ENCODE data around the gene ANKS3. TPM values are rescaled to one million over a fixed set of nuclear protein-coding genes. Genes with fewer than 3 reads are reported as not detected.

The ANKS3 gene
- polyA plus RNA-seq, 2 of the 4 experiments (the other 2 are of a cell fraction), result 22.7 to 27.1 TPM

- 87% methylated on average over 19 of the region's 25 CpGs for WGBS (ENCODE audit: missing lambda C conversion rate)
- ATAC-seq (no peak), FAIRE-seq (no peak), DNase-seq (ENCODE audit: low read depth in 1 of 2, low spot score in 1 of 2) (no peak)
- ChIA-PET CTCF (interaction anchor here (0.9 kb wide), 1 partner anchor 79 kb away, joined by 3 read pairs; no protein-coding TSS in a partner anchor), POLR2A (no interaction called here)
- Histone ChIP-seq H3K4me2 (no peak overlapping the region), H3K9me3 (no peaks in the 10 kb centered on the region), H3K4me1 (peaks cover 19% of the 10 kb centered on the region), H3K4me3 (no peak overlapping the region), H3K27ac (peak overlapping the region in 1 of 2 experiments; percentile 65; a peak in 2 of 6 replicates)
- no peak for TF ChIP-seq CBX8 (IDR thresholded peaks at IDR 0.05)
- no peak for TF ChIP-seq CEBPB (IDR thresholded peaks at IDR 0.05)
- TF ChIP-seq HOXB5 (CRISPR knock-in tag; IDR thresholded peaks at IDR 0.05), result no peak
These were observed 70.2 kb downstream of the ANKS3 start for GRCh38 chr16:4663777-4664465.

- Histone ChIP-seq H3K4me1 (peaks cover 19% of the 10 kb centered on the region), H3K27ac (peak overlapping the region in 1 of 2 experiments; percentile 65; a peak in 2 of 6 replicates), H3K4me3 (no peak overlapping the region), H3K9me3 (no peaks in the 10 kb centered on the region), H3K4me2 (no peak overlapping the region)
- no peak for FAIRE-seq
- ATAC-seq, result peak in 1 of 2 experiments; percentile 34; a peak in 3 of 6 replicates
- WGBS (ENCODE audit: missing lambda C conversion rate), result 77% methylated on average over 5 of the region's 5 CpGs
- ChIA-PET POLR2A (no interaction called here), CTCF (no interaction called here)
- no peak for TF ChIP-seq KDM1A (IDR thresholded peaks at IDR 0.05; ENCODE audit: low read depth)
- no peak for TF ChIP-seq CBX2 (IDR thresholded peaks at IDR 0.05; ENCODE audit: borderline replicate concordance, low read depth)
- no peak for TF ChIP-seq HEYL (CRISPR knock-in tag; IDR thresholded peaks at IDR 0.05)
- no peak for TF ChIP-seq RARB (CRISPR knock-in tag; IDR thresholded peaks at IDR 0.05)
- no peak for TF ChIP-seq TP53 (CRISPR knock-in tag; IDR thresholded peaks at IDR 0.05)
- no peak for TF ChIP-seq EHMT2 (IDR thresholded peaks at IDR 0.05; ENCODE audit: low read depth)
- no peak for TF ChIP-seq FOXS1 (CRISPR knock-in tag; IDR thresholded peaks at IDR 0.05)
- TF ChIP-seq USF2 (IDR thresholded peaks at IDR 0.05), result no peak
- no peak for TF ChIP-seq HDAC2 (IDR thresholded peaks at IDR 0.05)
- TF ChIP-seq ELK1 (IDR thresholded peaks at IDR 0.05; ENCODE audit: low read depth, low read length), result no peak
- no peak for TF ChIP-seq KDM5A (IDR thresholded peaks at IDR 0.05)
- TF ChIP-seq FOSL2 (IDR thresholded peaks at IDR 0.05), result no peak
- no peak for TF ChIP-seq FOSL2 (CRISPR knock-in tag; IDR thresholded peaks at IDR 0.05)
- no peak for TF ChIP-seq ZC3H11A (IDR thresholded peaks at IDR 0.05)
- no peak for TF ChIP-seq PHF8 (IDR thresholded peaks at IDR 0.05; ENCODE audit: borderline replicate concordance, low read depth)
- TF ChIP-seq NPAS2 (CRISPR knock-in tag; IDR thresholded peaks at IDR 0.05; ENCODE audit: borderline replicate concordance), result no peak
- DNase-seq (ENCODE audit: low read depth in 1 of 2, low spot score in 1 of 2), result no peak
These were observed 70.7 kb downstream of the ANKS3 start for GRCh38 chr16:4663465-4663776.

- H3K9me3 ChIP-seq, result no peaks in the 10 kb centered on the region
- H3K27ac ChIP-seq, result no peak overlapping the region
- TF ChIP-seq CBX2 (IDR thresholded peaks at IDR 0.05; ENCODE audit: borderline replicate concordance, low read depth), result no peak
- TF ChIP-seq PHF8 (IDR thresholded peaks at IDR 0.05; ENCODE audit: borderline replicate concordance, low read depth), result no peak
- no peak for TF ChIP-seq HDAC2 (IDR thresholded peaks at IDR 0.05)
- no peak for TF ChIP-seq E2F6 (IDR thresholded peaks at IDR 0.05; ENCODE audit: borderline replicate concordance, low read depth)
- no peak for TF ChIP-seq ZFP36 (IDR thresholded peaks at IDR 0.05; ENCODE audit: borderline replicate concordance, partially characterized antibody)
- TF ChIP-seq JUN (IDR thresholded peaks at IDR 0.05), result no peak
- no peak for TF ChIP-seq HES2 (IDR thresholded peaks at IDR 0.05)
- TF ChIP-seq ZC3H11A (IDR thresholded peaks at IDR 0.05), result no peak
- no peak for TF ChIP-seq HOXB5 (CRISPR knock-in tag; IDR thresholded peaks at IDR 0.05)
- TF ChIP-seq PBX3 (IDR thresholded peaks at IDR 0.05), result no peak
- TF ChIP-seq NPAS2 (CRISPR knock-in tag; IDR thresholded peaks at IDR 0.05; ENCODE audit: borderline replicate concordance), result no peak
- no peak for TF ChIP-seq ESRRA (IDR thresholded peaks at IDR 0.05; ENCODE audit: borderline replicate concordance, low read length)
- TF ChIP-seq RAD21 (conservative IDR thresholded peaks at IDR 0.05 in 1 of 2, IDR thresholded peaks at IDR 0.05 in 1 of 2), result no peak
- no peak for TF ChIP-seq ATOH8 (CRISPR knock-in tag; IDR thresholded peaks at IDR 0.05; ENCODE audit: low read depth)
- no peak for TF ChIP-seq TFCP2L1 (CRISPR knock-in tag; IDR thresholded peaks at IDR 0.05)
- TF ChIP-seq MYC (IDR thresholded peaks at IDR 0.05; ENCODE audit: borderline replicate concordance, low read length), result no peak
- no peak for TF ChIP-seq RCOR1 (IDR thresholded peaks at IDR 0.05; ENCODE audit: low read depth, low read length)
- TF ChIP-seq HOXA7 (CRISPR knock-in tag; IDR thresholded peaks at IDR 0.05), result no peak
- POLR2A ChIA-PET, result no interaction called here
- no peak overlapping the region for H3K4me2 ChIP-seq
- 88% methylated on average over 11 of the region's 11 CpGs for WGBS (ENCODE audit: missing lambda C conversion rate)
- ATAC-seq (no peak), DNase-seq (ENCODE audit: low read depth in 1 of 2, low spot score in 1 of 2) (no peak), FAIRE-seq (no peak)
- H3K4me1 ChIP-seq, result peaks cover 19% of the 10 kb centered on the region
- CTCF ChIA-PET, result interaction anchor here (1.2 to 1.8 kb wide), 2 partner anchors 11 to 38 kb away, joined by 4 to 8 read pairs; partner anchors contain the start of gene MGRN1
- H3K4me3 ChIP-seq, result no peak overlapping the region
These were observed 72.4 kb downstream of the ANKS3 start for GRCh38 chr16:4661661-4662060.

Measured in A549 (cell line).